GM18870 (cell line): ENCODE data around the gene RHOB.
"Not testable (repeated sequence)": the region's sequence is repeated elsewhere in the genome, so short reads cannot be mapped to it uniquely, and the experiment has no call there.

Experiments
- ATAC-seq: cut with Tn5 transposase; IDR thresholded peaks from one replicate; pipeline ENCODE4 v1.9.1; 2021; ENCODE audit warnings: moderate library complexity; ENCODE audit not compliant: unreplicated experiment

RHOB gene

DNA sequence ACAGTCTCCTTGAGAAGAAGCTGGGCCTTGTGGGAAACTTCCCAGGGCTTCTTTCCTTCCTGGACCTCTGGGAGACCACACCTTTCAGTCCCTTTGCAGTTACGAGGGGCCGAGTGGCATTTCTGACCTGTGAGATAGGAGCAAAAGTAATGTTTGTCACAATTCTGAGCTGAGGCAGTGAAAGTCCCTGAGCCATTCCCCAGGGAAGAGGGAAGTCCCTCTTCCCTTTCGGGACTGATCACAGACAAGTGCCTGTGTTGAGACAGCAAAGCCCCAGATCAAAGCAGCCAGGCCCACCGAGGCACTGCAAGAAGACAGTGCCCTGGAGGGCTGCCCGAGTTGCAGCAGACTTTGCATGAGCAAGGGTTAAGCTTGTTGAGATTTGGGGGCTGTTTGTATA, 41.9 kb downstream of the RHOB start:
- ATAC-seq, result no peak

GRCh38 chr2:20490300-20491181, 43.7 kb downstream of the RHOB start:
- no peak for ATAC-seq

GRCh38 chr2:20491739-20492531, 45.1 kb downstream of the RHOB start:
- no peak for ATAC-seq

DNA sequence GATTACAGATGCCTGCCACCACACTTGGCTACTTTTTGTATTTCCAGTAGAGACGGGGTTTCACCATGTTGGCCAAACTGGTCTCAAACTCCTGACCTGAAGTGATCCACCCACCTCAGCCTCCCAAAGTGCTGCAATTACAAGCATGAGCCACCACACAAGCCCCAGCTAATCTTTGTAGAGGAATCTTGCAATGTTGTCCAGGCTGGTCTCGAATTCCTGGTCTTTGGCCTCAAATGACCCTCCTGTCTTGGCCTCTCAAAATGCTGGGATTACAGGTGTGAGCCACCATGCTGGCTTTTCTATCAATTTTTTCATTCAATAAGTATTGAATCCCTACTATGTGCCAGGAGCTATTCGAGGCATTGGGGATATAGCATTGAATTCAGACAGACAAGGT, 46.2 kb downstream of the RHOB start:
- not testable (repeated sequence) for ATAC-seq

GRCh38 chr2:20494241-20494640, 47.4 kb downstream of the RHOB start:
- no peak for ATAC-seq

GRCh38 chr2:20496076-20496872, 49.4 kb downstream of the RHOB start:
- no peak for ATAC-seq

GRCh38 chr2:20496942-20497341, 50.1 kb downstream of the RHOB start:
- no peak for ATAC-seq
